Right lobe of liver (tissue), 6 donors: ENCODE results near the gene RNF157. TPM values are rescaled to one million over a fixed set of nuclear protein-coding genes. Genes with fewer than 3 reads are reported as not detected.

Source experiments
- ATAC-seq, 4 donors: fragments of 200-7000 bp; cut with Tn5 transposase; one replicate each; pipeline ENCODE4 v1.9.1; 2020; ENCODE audit warnings: mild to moderate bottlenecking in 4 of 4, moderate library complexity in 4 of 4
- DNase-seq, 3 donors: peaks; one replicate each; pipeline ENCODE4 v3.0.0-alpha.2; 2020
- H3K27ac ChIP-seq, 3 donors: fragments of 200-600 bp; one replicate each; pipeline ENCODE4 v1.8.0; 2022
- H3K27me3 ChIP-seq, 2 donors: fragments of 200-600 bp; one replicate each; pipeline ENCODE4 v1.8.0; 2022
- H3K36me3 ChIP-seq, 4 donors: fragments of 200-600 bp; sonication (generic) in 1 of 4; one replicate each; pipeline versions ENCODE4 v1.5.1 to v1.8.0; 2017 to 2022; ENCODE audit warnings: control low read depth in 1 of 4
- H3K4me1 ChIP-seq, 4 donors: fragments of 200-600 bp; sonication (generic) in 1 of 4; one replicate each; pipeline versions ENCODE4 v1.5.1 to v1.8.0; 2017 to 2022; ENCODE audit warnings: control low read depth in 1 of 4
- H3K4me3 ChIP-seq, 3 donors: fragments of 200-600 bp; one replicate each; pipeline ENCODE4 v1.8.0; 2022
- H3K9me3 ChIP-seq, 4 donors: fragments of 200-600 bp; sonication (generic) in 1 of 4; one replicate each; pipeline versions ENCODE4 v1.5.1 to v1.8.0; 2017 to 2022; ENCODE audit warnings: control low read depth in 1 of 4
- POLR2A ChIP-seq: fragments of 450-650 bp; IDR thresholded peaks from one replicate; pipeline ENCODE4 v1.6.1; 2017; ENCODE audit warnings: antibody characterized with exemption, mild to moderate bottlenecking
- WGBS: methylation state at CpG from one replicate; pipeline ENCODE4 v1.1.6; 2018; ENCODE audit warnings: low coverage, low lambda C conversion rate; ENCODE audit not compliant: insufficient coverage; ENCODE audit errors: missing lambda C conversion rate; 5-methylcytosine and 5-hydroxymethylcytosine counted together
- intact Hi-C, 2 donors: fragments of 100-400 bp; cut with DNase I; formaldehyde crosslinking; loops; one replicate each; pipeline versions ENCODE4 v1.11.2 to v1.14.1; 2022
- total RNA-seq, 6 experiments: library from RNA; depleted of rRNA in 2 of 6; stranded (reverse); fragments of >200 nt in 2 of 6; fragmentation: NEBNext Ultra II Directional in 3 of 6; extraction: Animal tissue kit (Norgen Biotek cat#: 25700) in 3 of 6; gene quantifications; one replicate each; pipeline versions ENCODE4 v1.1.0 to v1.2.4, GENCODE V29; 2016 to 2023
- TF ChIP-seq, protein P1 (sequence below), 4 donors: fragments of 200-600 bp in 3 of 4; fragments of 450-650 bp in 1 of 4; IDR thresholded peaks; one replicate each; pipeline versions ENCODE4 v1.5.1 to v1.8.0; 2016 to 2022; ENCODE audit warnings: antibody characterized with exemption in 4 of 4, mild to moderate bottlenecking in 2 of 4
- donor health status: DM: no; HTN: yes; CAD: no.
- donor health status: DM: no; HTN: no; CAD: no.
- donor health status: DM: no; HTN: no; CAD: no.
- donor health status: DM: no; HTN: yes; CAD: no.
- donor health status: DM: no; HTN: yes; CAD: no.

Gene RNF157
- total RNA-seq, 6 experiments from 2014 or later: 0.39 to 14.5 (median 6.0) TPM

DNA sequence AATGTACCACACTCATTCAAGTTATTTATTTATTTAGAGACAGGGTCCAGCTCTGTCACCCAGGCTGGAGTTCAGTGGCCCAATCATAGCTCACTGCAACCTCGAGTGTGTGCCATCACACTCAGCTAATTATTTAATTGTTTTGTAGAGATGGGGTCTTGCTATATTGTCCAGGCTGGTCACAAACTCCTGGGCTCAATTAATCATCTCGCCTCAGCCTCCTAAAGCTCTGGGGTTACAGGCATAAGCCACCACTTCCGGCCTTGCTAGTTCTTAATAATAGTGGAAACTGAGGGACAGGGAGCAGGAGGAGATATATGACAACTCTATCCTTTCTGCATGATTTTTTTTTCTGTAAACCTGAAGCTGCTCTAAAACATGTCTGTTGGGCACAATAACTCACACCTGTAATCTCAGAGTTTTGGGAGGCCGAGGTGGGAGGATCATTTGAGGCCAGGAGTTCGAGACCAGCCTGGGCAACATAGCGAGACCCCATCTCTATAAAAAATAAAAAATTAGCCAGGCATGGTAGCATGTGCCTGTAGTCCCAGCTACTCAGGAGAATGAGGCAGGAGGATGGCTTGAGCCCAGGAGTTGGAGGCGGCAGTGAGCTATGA lies 125.0 kb downstream of the RNF157 start:
- H3K4me3 ChIP-seq: no peak overlapping the region
- DNase-seq: no peak
- no peaks in the 10 kb centered on the region for H3K36me3 ChIP-seq
- no peaks in the 10 kb centered on the region for H3K4me1 ChIP-seq
- H3K27ac ChIP-seq: no peak overlapping the region
- no peak for TF ChIP-seq POLR2A
- TF ChIP-seq, protein P1, sequence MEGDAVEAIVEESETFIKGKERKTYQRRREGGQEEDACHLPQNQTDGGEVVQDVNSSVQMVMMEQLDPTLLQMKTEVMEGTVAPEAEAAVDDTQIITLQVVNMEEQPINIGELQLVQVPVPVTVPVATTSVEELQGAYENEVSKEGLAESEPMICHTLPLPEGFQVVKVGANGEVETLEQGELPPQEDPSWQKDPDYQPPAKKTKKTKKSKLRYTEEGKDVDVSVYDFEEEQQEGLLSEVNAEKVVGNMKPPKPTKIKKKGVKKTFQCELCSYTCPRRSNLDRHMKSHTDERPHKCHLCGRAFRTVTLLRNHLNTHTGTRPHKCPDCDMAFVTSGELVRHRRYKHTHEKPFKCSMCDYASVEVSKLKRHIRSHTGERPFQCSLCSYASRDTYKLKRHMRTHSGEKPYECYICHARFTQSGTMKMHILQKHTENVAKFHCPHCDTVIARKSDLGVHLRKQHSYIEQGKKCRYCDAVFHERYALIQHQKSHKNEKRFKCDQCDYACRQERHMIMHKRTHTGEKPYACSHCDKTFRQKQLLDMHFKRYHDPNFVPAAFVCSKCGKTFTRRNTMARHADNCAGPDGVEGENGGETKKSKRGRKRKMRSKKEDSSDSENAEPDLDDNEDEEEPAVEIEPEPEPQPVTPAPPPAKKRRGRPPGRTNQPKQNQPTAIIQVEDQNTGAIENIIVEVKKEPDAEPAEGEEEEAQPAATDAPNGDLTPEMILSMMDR (IDR thresholded peaks at IDR 0.05): no peak
- WGBS: 89% methylated on average over 7 of the region's 7 CpGs
- intact Hi-C loops: no loop called here
- no peaks in the 10 kb centered on the region for H3K9me3 ChIP-seq
- no peak for ATAC-seq
- no peaks in the 10 kb centered on the region for H3K27me3 ChIP-seq

- H3K27ac ChIP-seq: no peak overlapping the region
- no peak overlapping the region for H3K4me3 ChIP-seq
- DNase-seq (no peak), ATAC-seq (no peak)
- no peaks in the 10 kb centered on the region for H3K27me3 ChIP-seq
- intact Hi-C loops: no loop called here
- TF ChIP-seq POLR2A: no peak
- TF ChIP-seq, protein P1 (IDR thresholded peaks at IDR 0.05): no peak
- 89% methylated on average over 2 of the region's 2 CpGs for WGBS
- H3K4me1 ChIP-seq: no peaks in the 10 kb centered on the region
- H3K9me3 ChIP-seq: no peaks in the 10 kb centered on the region
- no peaks in the 10 kb centered on the region for H3K36me3 ChIP-seq
These were observed 128.3 kb downstream of the RNF157 start for GRCh38 chr17:76111956-76112355.

GRCh38 chr17:76107509-76107908 lies 132.8 kb downstream of the RNF157 start:
- DNase-seq (no peak), ATAC-seq (no peak)
- Histone ChIP-seq H3K27me3 (no peaks in the 10 kb centered on the region), H3K9me3 (no peaks in the 10 kb centered on the region), H3K36me3 (no peaks in the 10 kb centered on the region), H3K4me1 (peaks cover 0 to 7% (median 3%) of the 10 kb centered on the region in 4 donors), H3K4me3 (no peak overlapping the region), H3K27ac (no peak overlapping the region)
- intact Hi-C loops: no loop called here
- 82% methylated on average over 6 of the region's 6 CpGs for WGBS
- no peak for TF ChIP-seq POLR2A
- TF ChIP-seq, protein P1 (IDR thresholded peaks at IDR 0.05): peak in 1 of 4 donors; percentile 9

GRCh38 chr17:76106703-76107102 lies 133.6 kb downstream of the RNF157 start:
- TF ChIP-seq, protein P1 (IDR thresholded peaks at IDR 0.05): no peak
- no peak for TF ChIP-seq POLR2A
- Histone ChIP-seq H3K9me3 (no peaks in the 10 kb centered on the region), H3K36me3 (peaks cover 0 to under 1% (median 0%) of the 10 kb centered on the region in 4 donors), H3K4me3 (no peak overlapping the region), H3K4me1 (peaks cover 0 to 10% (median 4%) of the 10 kb centered on the region in 4 donors), H3K27me3 (no peaks in the 10 kb centered on the region), H3K27ac (no peak overlapping the region)
- no peak for ATAC-seq
- no peak for DNase-seq
- WGBS: 82% methylated on average over 3 of the region's 3 CpGs
- intact Hi-C loops: no loop called here
